K562 (cell line): ENCODE data around the gene ORMDL2. TPM values are rescaled to one million over a fixed set of nuclear protein-coding genes. Genes with fewer than 3 reads are reported as not detected.

Source experiments
- ADNP ChIP-seq: fragments of 200-800 bp; sonication (Bioruptor generic); IDR thresholded peaks from 2 replicates; pipeline ENCODE4 v1.6.1; 2016; ENCODE audit warnings: missing genetic modification characterization, missing compliant biosample characterization
- ATF6 ChIP-seq: sonication (generic); formaldehyde crosslinking; IDR thresholded peaks from 2 replicates; pipeline ENCODE4 v1.4.0; 2020; ENCODE audit warnings: mild to moderate bottlenecking, missing genetic modification reagents
- ATF7 ChIP-seq: fragments of 450-650 bp; IDR thresholded peaks from 2 replicates; pipeline ENCODE4 v1.7.1; 2014; ENCODE audit warnings: mild to moderate bottlenecking, moderate library complexity
- CGGBP1 ChIP-seq: fragments of 250-450 bp; sonication (Bioruptor Pico); IDR thresholded peaks from 2 replicates; pipeline ENCODE4 v1.9.0; 2021; ENCODE audit warnings: mild to moderate bottlenecking
- CHCHD3 ChIP-seq: fragments of 250-450 bp; sonication (Bioruptor Pico); IDR thresholded peaks from 2 replicates; pipeline ENCODE4 v2.1.2; 2022; ENCODE audit warnings: mild to moderate bottlenecking
- CTBP1 ChIP-seq: fragments of 450-650 bp; IDR thresholded peaks from 2 replicates; pipeline ENCODE4 v1.6.1; 2016; ENCODE audit warnings: borderline replicate concordance
- CTCF ChIP-seq, 3 experiments: IDR thresholded peaks in 2 of 3; conservative IDR thresholded peaks in 1 of 3; 2 replicates each; pipeline ENCODE4 v1.5.1; 2011 to 2012; ENCODE audit warnings: low read length in 3 of 3, mild to moderate bottlenecking in 3 of 3, control low read depth in 2 of 3, improper control_type of control experiment in 1 of 3, inconsistent platforms in 1 of 3, low read depth in 1 of 3, mixed read lengths in 1 of 3, moderate library complexity in 1 of 3; ENCODE audit not compliant: insufficient read depth in 2 of 3
- GMEB1 ChIP-seq: fragments of 250-450 bp; sonication (Bioruptor Pico); IDR thresholded peaks from 2 replicates; pipeline ENCODE4 v1.4.0; 2020; ENCODE audit warnings: mild to moderate bottlenecking
- HDAC8 ChIP-seq: fragments of 450-650 bp; IDR thresholded peaks from 2 replicates; pipeline ENCODE4 v1.6.1; 2016; ENCODE audit warnings: mild to moderate bottlenecking, missing genetic modification characterization, moderate library complexity, missing compliant biosample characterization
- NCOA1 ChIP-seq: fragments of 450-650 bp; IDR thresholded peaks from 2 replicates; pipeline ENCODE4 v1.6.1; 2016; ENCODE audit warnings: low read depth
- NFE2 ChIP-seq: IDR thresholded peaks from 2 replicates; pipeline ENCODE4 v1.6.1; 2014; ENCODE audit warnings: antibody characterized with exemption, low read depth
- RBBP5 ChIP-seq: fragments of 200-600 bp; sonication (generic); IDR thresholded peaks from 2 replicates; pipeline ENCODE4 v1.6.1; 2012; ENCODE audit warnings: borderline replicate concordance, mild to moderate bottlenecking, low read length, control low read depth, inconsistent platforms; ENCODE audit not compliant: insufficient read depth, poor library complexity, severe bottlenecking
- RBM17 ChIP-seq: fragments of 200-400 bp; formaldehyde crosslinking; IDR thresholded peaks from 2 replicates; pipeline ENCODE4 v1.6.1; 2017; ENCODE audit warnings: low read depth, mild to moderate bottlenecking, low read length, borderline replicate concordance
- SRSF7 ChIP-seq: fragments of 200-400 bp; formaldehyde crosslinking; optimal IDR thresholded peaks from 2 replicates; pipeline ENCODE3; 2017; ENCODE audit warnings: mild to moderate bottlenecking, low read depth, low read length
- STAT5A ChIP-seq: IDR thresholded peaks from 2 replicates; pipeline ENCODE4 v1.6.1; 2012; ENCODE audit warnings: low read length, inconsistent platforms, borderline replicate concordance
- ZBED1 ChIP-seq: IDR thresholded peaks from 2 replicates; pipeline ENCODE4 v1.6.1; 2014
- ZNF277 ChIP-seq: fragments of 250-450 bp; sonication (Bioruptor Pico); IDR thresholded peaks from 2 replicates; pipeline ENCODE4 v1.8.0; 2022; ENCODE audit warnings: inconsistent platforms, mild to moderate bottlenecking, moderate library complexity, borderline replicate concordance
- ZNF347 ChIP-seq: fragments of 450-650 bp; formaldehyde crosslinking; IDR thresholded peaks from 2 replicates; pipeline ENCODE4 v1.4.0; 2020; ENCODE audit warnings: low read depth, mild to moderate bottlenecking, moderate library complexity
- ZNF444 ChIP-seq: fragments of 250-450 bp; sonication (Bioruptor Pico); IDR thresholded peaks from 2 replicates; pipeline ENCODE4 v1.4.0; 2020; ENCODE audit warnings: mild to moderate bottlenecking, moderate library complexity
- ZNF75A ChIP-seq: fragments of 450-650 bp; formaldehyde crosslinking; IDR thresholded peaks from 2 replicates; pipeline ENCODE4 v1.4.0; 2020; ENCODE audit warnings: mild to moderate bottlenecking
- polyA plus RNA-seq, 8 experiments: library from polyadenylated mRNA; depleted of rRNA in 4 of 8; stranded (reverse) in 5 of 8; unstranded in 3 of 8; fragments of >200 nt; fragmentation: Nextera tagmentation in 2 of 8; fragmentation: Illumina TruSeq in 1 of 8; extraction: Ambion mirVana in 2 of 8; extraction: Trizol in 1 of 8; gene quantifications; 2 replicates each; pipeline versions ENCODE4 v1.2.1 to v1.2.3, GENCODE V29; 2011 to 2014; ENCODE audit warnings: inconsistent platforms in 1 of 8, missing spikeins in 1 of 8
- total RNA-seq, 7 experiments: library from RNA; depleted of rRNA in 6 of 7; stranded (reverse); fragments of >200 nt in 6 of 7; fragmentation: Illumina TruSeq in 2 of 7; extraction: Trizol in 2 of 7; gene quantifications; 2 replicates each; pipeline versions ENCODE4 v1.2.1 to v1.2.3, GENCODE V29; 2011 to 2021; ENCODE audit warnings: low replicate concordance in 1 of 7

ORMDL2 gene
- total and polyA plus RNA-seq, 9 of the 15 experiments (the other 6 are each of a cell fraction or from before 2014, with no cell fraction given): 9.9 to 113 (median 34.4) TPM

- TF ChIP-seq ZNF75A (CRISPR knock-in tag): no peak
- no peak for TF ChIP-seq ZNF347 (CRISPR knock-in tag)
- TF ChIP-seq STAT5A: no peak
- TF ChIP-seq CGGBP1 (CRISPR knock-in tag): peak; percentile 64; the same call in 1 of the 2 replicates
- TF ChIP-seq ATF7: peak; percentile 84
- no peak for TF ChIP-seq CTCF (IDR thresholded peaks at IDR 0.05 in 2 of 3, conservative IDR thresholded peaks at IDR 0.05 in 1 of 3; ENCODE audit: insufficient read depth in 2 of 3, low read depth in 1 of 3, low read length in 3 of 3)
- TF ChIP-seq HDAC8 (tag): no peak
- no peak; the same call in 1 of the 2 replicates for TF ChIP-seq CTBP1
- peak; percentile 94; the same call in 1 of the 2 replicates for TF ChIP-seq ATF6 (CRISPR knock-in tag)
- no peak for TF ChIP-seq ZBED1
- TF ChIP-seq ZNF444 (CRISPR knock-in tag): no peak
- no peak for TF ChIP-seq ADNP
- no peak for TF ChIP-seq ZNF277 (CRISPR knock-in tag)
- peak; percentile 93 for TF ChIP-seq RBBP5
- no peak for TF ChIP-seq GMEB1
- no peak for TF ChIP-seq NFE2
- TF ChIP-seq CHCHD3 (CRISPR knock-in tag): no peak
- no peak for TF ChIP-seq RBM17
- TF ChIP-seq SRSF7: no peak
- 0 out of 2 replicates have a peak, but pooled peaks have one; percentile 35 for TF ChIP-seq NCOA1
Measured at GRCh38 chr12:55817345-55818139, at the start of gene ORMDL2, which contains the start of gene SARNP (continued).
